Loucy (cell line): Measurements from ENCODE around the gene ALDH7A1.

ENCODE experiments used
- H2AFZ ChIP-seq: fragments of 200-600 bp; sonication (generic); 2 replicates; pipeline ENCODE4 v1.6.0; 2016; ENCODE audit warnings: antibody characterized with exemption, mild to moderate bottlenecking, low read length, moderate library complexity
- H3F3A ChIP-seq: fragments of 200-600 bp; 2 replicates; pipeline ENCODE4 v1.6.0; 2016; ENCODE audit warnings: antibody characterized with exemption, low read depth, mild to moderate bottlenecking
- H3K27me3 ChIP-seq: fragments of 200-600 bp; sonication (generic); 2 replicates; pipeline ENCODE4 v1.6.1; 2014; ENCODE audit warnings: low read length, mild to moderate bottlenecking; ENCODE audit not compliant: insufficient read depth, poor library complexity, severe bottlenecking
- H3K36me3 ChIP-seq: fragments of 200-600 bp; sonication (generic); 2 replicates; pipeline ENCODE4 v1.6.1; 2016; ENCODE audit warnings: low read length; ENCODE audit not compliant: insufficient read depth
- H3K4me1 ChIP-seq: fragments of 200-600 bp; sonication (generic); 2 replicates; pipeline ENCODE4 v1.5.1; 2014; ENCODE audit warnings: low read length, mild to moderate bottlenecking; ENCODE audit not compliant: insufficient read depth, poor library complexity, severe bottlenecking
- H3K4me2 ChIP-seq: fragments of 200-600 bp; sonication (generic); 2 replicates; pipeline ENCODE4 v1.6.0; 2014; ENCODE audit warnings: antibody characterized with exemption, low read length, low read depth, mild to moderate bottlenecking; ENCODE audit not compliant: poor library complexity, severe bottlenecking
- H3K4me3 ChIP-seq: fragments of 200-600 bp; sonication (generic); 2 replicates; pipeline ENCODE4 v1.5.1; 2014; ENCODE audit warnings: low read length, mild to moderate bottlenecking, mixed read lengths; ENCODE audit not compliant: poor library complexity, severe bottlenecking
- H3K79me2 ChIP-seq: fragments of 200-600 bp; sonication (generic); 2 replicates; pipeline ENCODE4 v1.6.1; 2014; ENCODE audit warnings: low read length; ENCODE audit not compliant: insufficient read depth
- H3K9ac ChIP-seq: fragments of 200-600 bp; sonication (generic); 2 replicates; pipeline ENCODE4 v1.6.0; 2014; ENCODE audit warnings: mild to moderate bottlenecking, low read depth, low read length, moderate library complexity; ENCODE audit not compliant: poor library complexity, severe bottlenecking
- H3K9me2 ChIP-seq: fragments of 200-600 bp; sonication (generic); replicated peaks from 2 replicates; pipeline ENCODE4 v1.6.1; 2016; ENCODE audit warnings: low read depth, low read length, mixed read lengths
- H3K9me3 ChIP-seq: fragments of 200-600 bp; sonication (generic); 2 replicates; pipeline ENCODE4 v1.6.1; 2014; ENCODE audit warnings: mild to moderate bottlenecking, antibody characterized with exemption, low read length, low read depth; ENCODE audit not compliant: insufficient read depth
- H4K20me1 ChIP-seq: fragments of 200-600 bp; sonication (generic); 2 replicates; pipeline ENCODE4 v1.6.0; 2014; ENCODE audit warnings: antibody characterized with exemption, low read length, mild to moderate bottlenecking; ENCODE audit not compliant: insufficient read depth, poor library complexity, severe bottlenecking
- CTCF ChIP-seq: fragments of 200-600 bp; sonication (generic); conservative IDR thresholded peaks from 2 replicates; pipeline ENCODE4 v1.5.1; 2014; ENCODE audit warnings: mild to moderate bottlenecking, antibody characterized with exemption, low read length
- EZH2phosphoT487 ChIP-seq: fragments of 200-600 bp; IDR thresholded peaks from 2 replicates; pipeline ENCODE4 v1.6.1; 2018; ENCODE audit warnings: antibody characterized with exemption, mild to moderate bottlenecking, moderate library complexity, borderline replicate concordance

Gene ALDH7A1

GRCh38 chr5:126542441-126542840, 52.6 kb downstream of the ALDH7A1 start:
- Histone ChIP-seq H3K4me2 (no peak overlapping the region), H3K9me2 (no peaks in the 10 kb centered on the region), H3K4me1 (no peaks in the 10 kb centered on the region), H2AFZ (no peak overlapping the region), H3K4me3 (no peak overlapping the region), H3K79me2 (no peaks in the 10 kb centered on the region), H3K27me3 (no peaks in the 10 kb centered on the region), H3K36me3 (no peaks in the 10 kb centered on the region), H3K9ac (no peak overlapping the region), H4K20me1 (no peaks in the 10 kb centered on the region), H3F3A (no peaks in the 10 kb centered on the region), H3K9me3 (no peaks in the 10 kb centered on the region)
- TF ChIP-seq EZH2phosphoT487 (no peak), CTCF (no peak)

- H3K79me2 ChIP-seq, result no peaks in the 10 kb centered on the region
- H3K36me3 ChIP-seq, result no peaks in the 10 kb centered on the region
- H3K4me1 ChIP-seq, result no peaks in the 10 kb centered on the region
- H3K9ac ChIP-seq, result no peak overlapping the region
- no peaks in the 10 kb centered on the region for H4K20me1 ChIP-seq
- no peak overlapping the region for H3K4me2 ChIP-seq
- H3K9me2 ChIP-seq, result no peaks in the 10 kb centered on the region
- H3K9me3 ChIP-seq, result no peaks in the 10 kb centered on the region
- H3K27me3 ChIP-seq, result no peaks in the 10 kb centered on the region
- H2AFZ ChIP-seq, result no peak overlapping the region
- no peak for TF ChIP-seq CTCF
- TF ChIP-seq EZH2phosphoT487, result no peak
- H3K4me3 ChIP-seq, result no peak overlapping the region
- H3F3A ChIP-seq, result no peaks in the 10 kb centered on the region
These were observed 54.4 kb downstream of the ALDH7A1 start for GRCh38 chr5:126540631-126541030.

- no peaks in the 10 kb centered on the region for H3K36me3 ChIP-seq
- H4K20me1 ChIP-seq, result no peaks in the 10 kb centered on the region
- no peak overlapping the region for H3K9ac ChIP-seq
- H3K27me3 ChIP-seq, result no peaks in the 10 kb centered on the region
- TF ChIP-seq EZH2phosphoT487 (no peak), CTCF (no peak)
- no peaks in the 10 kb centered on the region for H3K79me2 ChIP-seq
- no peak overlapping the region for H3K4me3 ChIP-seq
- no peaks in the 10 kb centered on the region for H3K9me3 ChIP-seq
- H2AFZ ChIP-seq, result no peak overlapping the region
- no peak overlapping the region for H3K4me2 ChIP-seq
- H3K4me1 ChIP-seq, result no peaks in the 10 kb centered on the region
- H3K9me2 ChIP-seq, result no peaks in the 10 kb centered on the region
- H3F3A ChIP-seq, result no peaks in the 10 kb centered on the region
These were observed 56.4 kb downstream of the ALDH7A1 start for GRCh38 chr5:126538579-126538978.
